GM23248 (cell line): ENCODE results near the gene NIN. TPM values are rescaled to one million over a fixed set of nuclear protein-coding genes. Genes with fewer than 3 reads are reported as not detected.
A peak's percentile ranks its signal among the peaks of the same experiment; 100 is the strongest.

Source experiments
- DNase-seq: peaks from one replicate; pipeline ENCODE4 v3.0.0-alpha.2; 2015
- H2AFZ ChIP-seq: fragments of 200-600 bp; sonication (generic); 2 replicates; pipeline ENCODE4 v1.6.1; 2016; ENCODE audit warnings: antibody characterized with exemption
- H3F3A ChIP-seq: fragments of 200-600 bp; sonication (generic); 2 replicates; pipeline ENCODE4 v1.6.1; 2016; ENCODE audit warnings: mild to moderate bottlenecking, antibody characterized with exemption, mixed run types; ENCODE audit not compliant: insufficient read depth
- H3K27ac ChIP-seq: fragments of 200-600 bp; sonication (generic); 2 replicates; pipeline ENCODE4 v1.5.1; 2016; ENCODE audit warnings: mild to moderate bottlenecking
- H3K27me3 ChIP-seq: fragments of 200-600 bp; sonication (generic); replicated peaks from 2 replicates; pipeline ENCODE4 v1.6.1; 2016; ENCODE audit warnings: mild to moderate bottlenecking; ENCODE audit not compliant: insufficient read depth
- H3K36me3 ChIP-seq: fragments of 200-600 bp; sonication (generic); 2 replicates; pipeline ENCODE4 v1.6.1; 2016; ENCODE audit warnings: low read depth, mild to moderate bottlenecking
- H3K4me1 ChIP-seq: fragments of 200-600 bp; sonication (generic); 2 replicates; pipeline ENCODE4 v1.6.1; 2016; ENCODE audit warnings: mild to moderate bottlenecking; ENCODE audit not compliant: insufficient read depth
- H3K4me2 ChIP-seq: fragments of 200-600 bp; sonication (generic); one replicate; pipeline ENCODE4 v1.6.1; 2016; ENCODE audit warnings: mild to moderate bottlenecking; ENCODE audit not compliant: unreplicated experiment
- H3K4me3 ChIP-seq: fragments of 200-600 bp; sonication (generic); 2 replicates; pipeline ENCODE4 v1.5.1; 2016; ENCODE audit warnings: mild to moderate bottlenecking
- H3K79me2 ChIP-seq: fragments of 200-600 bp; sonication (generic); 2 replicates; pipeline ENCODE4 v1.6.1; 2016; ENCODE audit warnings: mild to moderate bottlenecking; ENCODE audit not compliant: insufficient read depth
- H3K9ac ChIP-seq: fragments of 200-600 bp; sonication (generic); 2 replicates; pipeline ENCODE4 v1.6.1; 2016; ENCODE audit warnings: mild to moderate bottlenecking
- H3K9me2 ChIP-seq: fragments of 200-600 bp; sonication (generic); 2 replicates; pipeline ENCODE4 v1.6.1; 2016; ENCODE audit warnings: mixed run types, mild to moderate bottlenecking, moderate library complexity; ENCODE audit not compliant: insufficient read depth
- H3K9me3 ChIP-seq: fragments of 200-600 bp; sonication (generic); one replicate; pipeline ENCODE4 v1.6.1; 2017; ENCODE audit warnings: low read depth
- H4K20me1 ChIP-seq: fragments of 200-600 bp; sonication (generic); 2 replicates; pipeline ENCODE4 v1.6.0; 2016; ENCODE audit not compliant: insufficient read depth
- EZH2 ChIP-seq: fragments of 200-600 bp; sonication (generic); IDR thresholded peaks from 2 replicates; pipeline ENCODE4 v1.6.1; 2018; ENCODE audit warnings: antibody characterized with exemption, mild to moderate bottlenecking; ENCODE audit not compliant: insufficient read depth, poor library complexity, severe bottlenecking
- EZH2phosphoT487 ChIP-seq: fragments of 200-600 bp; sonication (generic); IDR thresholded peaks from 2 replicates; pipeline ENCODE4 v1.6.1; 2018; ENCODE audit warnings: antibody characterized with exemption, moderate library complexity, mild to moderate bottlenecking, low read depth; ENCODE audit not compliant: insufficient read depth
- WGBS, 2 experiments: methylation state at CpG; one replicate each; pipeline ENCODE4 v1.1.6; 2015 to 2017; ENCODE audit warnings: low lambda C conversion rate in 2 of 2, low coverage in 1 of 2; ENCODE audit errors: missing lambda C conversion rate in 2 of 2; 5-methylcytosine and 5-hydroxymethylcytosine counted together
- in situ Hi-C: fragments of 300-500 bp; cut with MboI; formaldehyde crosslinking; loops from 2 replicates; pipeline ENCODE4 v1.15.0; 2020
- polyA plus RNA-seq: library from polyadenylated mRNA; unstranded; fragments of >200 nt; fragmentation: Nextera tagmentation; extraction: Ambion mirVana; gene quantifications from 2 replicates; pipeline ENCODE4 v1.2.1, GENCODE V29; 2016
- total RNA-seq: library from RNA; depleted of rRNA; stranded (reverse); fragments of >200 nt; shearing (Covaris generic); gene quantifications from 2 replicates; pipeline ENCODE4 v1.2.3, GENCODE V29; 2014

NIN gene
- total and polyA plus RNA-seq, 2 experiments from 2014 or later: 17.0 to 33.3 TPM

DNA sequence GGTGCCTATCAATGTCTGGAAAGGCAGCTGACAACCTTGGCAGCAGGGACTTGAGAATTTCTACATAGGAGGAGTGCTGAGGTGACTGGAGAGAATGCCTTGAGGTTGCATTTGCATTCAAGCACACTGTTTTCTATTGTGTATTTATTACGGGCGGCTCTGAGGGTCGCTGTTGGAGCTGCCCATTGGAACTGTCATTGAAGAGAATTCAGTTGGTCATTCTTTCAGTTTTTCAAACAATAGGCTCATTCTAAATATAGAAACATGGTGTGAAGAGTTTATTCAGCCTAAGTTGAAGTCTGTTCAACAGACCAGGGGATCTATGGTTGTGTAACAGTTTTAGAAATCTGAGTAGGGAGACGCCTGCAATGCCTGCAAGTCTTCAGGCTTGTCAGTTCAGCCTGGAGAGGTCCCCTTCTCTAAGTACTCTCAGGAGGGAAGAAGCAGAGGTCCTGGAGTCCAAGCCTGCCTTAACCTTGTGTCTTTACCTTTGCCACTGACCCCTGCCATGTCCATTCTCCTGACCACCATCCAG, 31.1 kb upstream of the NIN start:
- no peak overlapping the region for H2AFZ ChIP-seq
- H4K20me1 ChIP-seq: no peaks in the 10 kb centered on the region
- H3K4me3 ChIP-seq: no peak overlapping the region
- TF ChIP-seq EZH2phosphoT487 (no peak), EZH2 (no peak)
- WGBS, 2 experiments: 91 to 95% methylated on average over 4 of the region's 4 CpGs
- in situ Hi-C loops: no loop called here
- no peak overlapping the region for H3K27ac ChIP-seq
- H3K4me1 ChIP-seq: peaks cover 5% of the 10 kb centered on the region; the same call in 1 of the 2 replicates
- H3K4me2 ChIP-seq: no peak overlapping the region
- H3K27me3 ChIP-seq: no peaks in the 10 kb centered on the region
- no peaks in the 10 kb centered on the region for H3K9me2 ChIP-seq
- DNase-seq: no peak
- H3K9me3 ChIP-seq: no peaks in the 10 kb centered on the region
- no peaks in the 10 kb centered on the region for H3K36me3 ChIP-seq
- no peaks in the 10 kb centered on the region for H3F3A ChIP-seq
- H3K9ac ChIP-seq: no peak overlapping the region
- H3K79me2 ChIP-seq: no peaks in the 10 kb centered on the region

DNA sequence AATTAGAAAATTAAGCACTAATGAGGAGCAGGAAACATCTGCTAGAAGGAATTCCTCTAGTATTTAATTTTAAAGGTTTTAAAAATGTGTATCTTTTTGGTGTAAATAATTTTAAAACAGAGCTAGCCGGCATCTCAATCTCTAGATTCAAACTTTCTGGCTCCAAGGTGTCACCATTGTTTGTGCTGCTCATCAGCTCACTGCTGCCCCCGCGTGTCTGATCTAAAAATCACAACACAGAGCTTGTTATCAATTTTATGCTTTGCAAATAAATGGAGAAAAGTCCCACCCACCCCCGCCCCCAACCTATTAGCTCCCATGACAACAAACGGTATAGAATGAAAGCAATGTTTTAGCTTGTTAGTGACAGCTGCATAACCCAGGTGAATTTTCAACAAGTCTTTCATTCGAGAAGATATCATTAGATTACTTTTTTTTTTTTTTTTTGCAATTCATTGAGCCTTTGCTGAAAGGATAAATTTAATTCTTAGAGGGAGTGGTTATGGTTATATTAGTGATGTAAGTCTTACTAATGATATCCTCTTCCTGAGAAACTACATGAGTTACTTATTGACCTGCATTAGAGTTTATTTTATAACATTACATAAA, 29.6 kb upstream of the NIN start:
- no peaks in the 10 kb centered on the region for H3F3A ChIP-seq
- 1% methylated on average over 6 of the region's 6 CpGs for WGBS, 2 experiments
- peak; percentile 80 for DNase-seq
- H4K20me1 ChIP-seq: no peaks in the 10 kb centered on the region
- peak overlapping the region; percentile 90 for H3K4me2 ChIP-seq
- peak overlapping the region; percentile 48 for H3K27ac ChIP-seq
- H3K4me1 ChIP-seq: 0 out of 2 replicates have a peak, but pooled peaks cover 5% of the 10 kb centered on the region
- no peaks in the 10 kb centered on the region for H3K36me3 ChIP-seq
- peak overlapping the region; percentile 75 for H3K4me3 ChIP-seq
- H3K9ac ChIP-seq: peak overlapping the region; percentile 73
- no peaks in the 10 kb centered on the region for H3K27me3 ChIP-seq
- in situ Hi-C loops: no loop called here
- no peaks in the 10 kb centered on the region for H3K9me3 ChIP-seq
- H3K9me2 ChIP-seq: no peaks in the 10 kb centered on the region
- peak overlapping the region; percentile 98 for H2AFZ ChIP-seq
- TF ChIP-seq EZH2phosphoT487 (no peak), EZH2 (no peak)
- no peaks in the 10 kb centered on the region for H3K79me2 ChIP-seq

DNA sequence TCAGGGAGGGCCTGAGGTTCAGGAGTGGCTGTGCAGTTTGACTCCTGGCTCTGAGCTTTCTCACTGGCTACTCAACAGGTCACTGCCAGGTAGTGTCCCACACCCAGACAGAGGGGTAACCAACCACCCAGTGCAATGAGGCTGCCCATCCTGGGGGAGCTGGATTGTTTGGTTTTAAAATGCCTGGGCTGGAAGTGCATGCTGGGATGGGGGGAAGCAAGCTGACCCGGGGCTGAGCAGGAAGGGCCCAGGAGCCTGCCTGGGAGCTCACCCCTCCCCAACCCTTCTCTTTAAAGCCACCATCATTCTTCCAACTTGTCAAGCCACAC, 28.3 kb upstream of the NIN start:
- in situ Hi-C loops: no loop called here
- Histone ChIP-seq H3K27ac (no peak overlapping the region), H3K4me3 (peak overlapping the region; percentile 75), H3K36me3 (no peaks in the 10 kb centered on the region), H3K4me2 (peak overlapping the region; percentile 90), H2AFZ (peak overlapping the region; percentile 98), H3K27me3 (no peaks in the 10 kb centered on the region), H3K9ac (peak overlapping the region; percentile 73), H3K9me3 (no peaks in the 10 kb centered on the region), H3K79me2 (no peaks in the 10 kb centered on the region), H3K9me2 (no peaks in the 10 kb centered on the region), H4K20me1 (no peaks in the 10 kb centered on the region), H3K4me1 (0 out of 2 replicates have a peak, but pooled peaks cover 5% of the 10 kb centered on the region), H3F3A (no peaks in the 10 kb centered on the region)
- WGBS, 2 experiments: 0% methylated on average over 1 of the region's 1 CpG
- no peak for DNase-seq
- TF ChIP-seq EZH2phosphoT487 (no peak), EZH2 (no peak)

DNA sequence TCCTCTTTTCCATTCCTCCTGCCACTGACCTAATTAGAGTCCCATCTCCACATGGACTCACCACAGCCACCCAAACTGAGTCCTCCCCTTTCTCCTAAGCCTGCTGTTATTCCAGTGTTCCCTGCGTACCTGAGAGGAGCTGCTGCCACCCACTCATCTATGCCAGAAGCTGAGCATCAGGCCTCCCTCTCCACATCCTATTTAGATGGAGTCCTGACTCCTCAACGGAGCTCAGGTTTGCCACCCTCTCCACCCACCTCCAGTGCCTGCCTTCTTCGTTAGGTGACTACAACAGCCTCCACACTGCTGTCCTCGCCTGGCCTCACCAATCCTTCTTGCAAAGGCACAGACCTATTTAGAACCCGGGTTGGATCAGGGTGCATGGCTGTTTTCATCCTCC, 25.7 kb upstream of the NIN start:
- H3K9ac ChIP-seq: no peak overlapping the region
- no peak overlapping the region for H2AFZ ChIP-seq
- no peaks in the 10 kb centered on the region for H3K9me2 ChIP-seq
- no peaks in the 10 kb centered on the region for H4K20me1 ChIP-seq
- H3K4me3 ChIP-seq: no peak overlapping the region
- no peak overlapping the region for H3K4me2 ChIP-seq
- no peaks in the 10 kb centered on the region for H3K36me3 ChIP-seq
- H3K9me3 ChIP-seq: no peaks in the 10 kb centered on the region
- 0 out of 2 replicates have a peak, but pooled peaks cover 5% of the 10 kb centered on the region for H3K4me1 ChIP-seq
- no peaks in the 10 kb centered on the region for H3K79me2 ChIP-seq
- no peaks in the 10 kb centered on the region for H3K27me3 ChIP-seq
- 75 to 76% methylated on average over 5 of the region's 5 CpGs for WGBS, 2 experiments
- no peak for DNase-seq
- no peak overlapping the region for H3K27ac ChIP-seq
- no peak for TF ChIP-seq EZH2
- TF ChIP-seq EZH2phosphoT487: no peak
- in situ Hi-C loops: no loop called here
- no peaks in the 10 kb centered on the region for H3F3A ChIP-seq

DNA sequence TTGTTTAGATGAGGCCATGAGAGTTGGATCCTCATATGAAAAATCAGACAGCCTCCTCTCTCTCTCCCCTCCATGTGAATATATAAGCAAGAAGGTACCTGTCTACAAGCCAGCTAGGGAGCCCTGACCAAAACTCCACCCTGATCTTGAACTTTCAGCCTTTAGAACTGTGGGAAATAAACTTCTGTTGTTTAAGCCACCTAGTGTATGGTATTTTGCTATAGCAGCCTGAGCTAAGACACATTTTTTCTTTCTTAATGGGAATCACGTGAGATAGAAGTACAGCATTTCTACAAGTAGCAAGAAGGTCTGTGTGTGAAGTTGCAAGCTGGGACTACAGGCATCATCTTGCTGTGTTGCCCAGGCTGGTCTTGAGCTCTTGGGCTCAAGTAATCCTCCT, 24.6 kb upstream of the NIN start:
- in situ Hi-C loops: no loop called here
- no peaks in the 10 kb centered on the region for H3F3A ChIP-seq
- no peak overlapping the region for H3K9ac ChIP-seq
- H3K79me2 ChIP-seq: no peaks in the 10 kb centered on the region
- H2AFZ ChIP-seq: no peak overlapping the region
- no peaks in the 10 kb centered on the region for H3K9me2 ChIP-seq
- H3K4me1 ChIP-seq: 0 out of 2 replicates have a peak, but pooled peaks cover 5% of the 10 kb centered on the region
- H3K4me3 ChIP-seq: no peak overlapping the region
- H3K9me3 ChIP-seq: no peaks in the 10 kb centered on the region
- 28 to 30% methylated on average over 1 of the region's 1 CpG for WGBS, 2 experiments
- no peak overlapping the region for H3K4me2 ChIP-seq
- no peaks in the 10 kb centered on the region for H3K36me3 ChIP-seq
- H4K20me1 ChIP-seq: no peaks in the 10 kb centered on the region
- no peaks in the 10 kb centered on the region for H3K27me3 ChIP-seq
- peak; percentile 44 for DNase-seq
- TF ChIP-seq EZH2 (no peak), EZH2phosphoT487 (no peak)
- no peak overlapping the region for H3K27ac ChIP-seq
